ENCODE data around the gene PAN3.
"Not testable (repeated sequence)": the region's sequence is repeated elsewhere in the genome, so short reads cannot be mapped to it uniquely, and the experiment has no call there.

Gene PAN3

DNA sequence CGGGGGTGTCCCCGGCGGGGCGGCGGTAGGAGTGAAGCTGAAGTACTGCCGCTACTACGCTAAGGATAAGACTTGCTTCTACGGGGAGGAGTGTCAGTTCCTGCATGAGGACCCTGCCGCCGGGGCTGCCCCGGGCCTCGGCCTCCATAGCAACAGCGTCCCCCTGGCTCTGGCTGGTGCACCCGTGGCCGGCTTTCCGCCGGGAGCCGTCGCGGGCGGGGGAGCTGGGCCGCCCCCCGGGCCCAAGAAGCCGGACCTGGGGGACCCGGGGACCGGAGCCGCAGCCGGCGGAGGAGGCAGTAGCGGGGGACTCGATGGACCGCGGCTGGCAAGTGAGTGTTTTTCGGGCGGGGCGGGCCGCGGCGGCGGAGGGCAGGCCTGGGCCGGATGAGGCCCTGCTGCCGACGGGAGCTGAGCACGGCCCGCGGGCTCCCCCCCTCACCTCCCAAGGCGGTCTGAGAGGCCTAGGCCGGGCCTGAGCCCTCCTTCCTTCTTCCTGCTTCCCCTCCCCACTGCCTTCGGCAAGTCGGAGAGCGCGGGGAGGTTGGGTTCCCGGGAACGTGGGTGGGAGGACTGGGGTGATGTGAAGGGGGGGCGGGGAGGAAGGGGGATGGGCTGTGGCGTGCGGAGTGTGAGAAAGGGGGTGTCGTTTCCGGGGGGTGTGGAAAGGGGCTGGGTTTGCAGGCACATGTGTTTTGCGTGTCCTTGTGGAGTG lies 568 bp downstream of the PAN3 start:
- no peak for DNase-seq

DNA sequence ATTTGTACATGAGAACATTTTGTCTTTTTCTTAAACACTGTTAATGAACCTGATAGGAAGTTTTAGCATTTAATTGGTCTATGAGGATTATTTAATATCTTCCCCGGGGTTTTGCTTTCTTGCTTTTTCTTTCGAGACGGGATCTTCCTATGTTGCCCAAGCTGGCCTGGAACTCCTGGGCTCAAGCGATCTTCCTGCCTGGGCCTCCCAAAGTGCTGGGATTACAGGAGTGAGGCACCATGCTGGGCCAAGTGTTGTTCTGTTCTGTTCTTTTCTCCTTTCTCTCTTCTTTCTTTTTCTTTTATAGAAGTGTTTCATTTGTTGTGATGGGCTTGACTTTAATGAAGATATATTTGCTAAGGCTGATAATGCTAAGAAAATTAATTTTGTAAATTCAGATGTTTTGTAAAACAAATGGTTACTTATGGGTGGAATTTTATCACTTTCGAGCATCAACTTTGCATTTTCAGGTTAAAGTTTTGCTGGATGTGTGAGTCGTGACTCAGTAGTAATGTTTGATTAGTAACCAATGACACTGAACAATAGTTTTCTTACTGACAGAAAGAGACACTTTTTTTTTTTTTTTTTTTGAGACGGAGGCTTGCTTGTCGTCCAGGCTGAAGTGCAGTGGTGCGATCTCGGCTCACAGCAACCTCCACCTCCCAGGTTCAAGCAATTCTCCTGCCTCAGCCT lies 2.2 kb downstream of the PAN3 start:
- no peak for DNase-seq

DNA sequence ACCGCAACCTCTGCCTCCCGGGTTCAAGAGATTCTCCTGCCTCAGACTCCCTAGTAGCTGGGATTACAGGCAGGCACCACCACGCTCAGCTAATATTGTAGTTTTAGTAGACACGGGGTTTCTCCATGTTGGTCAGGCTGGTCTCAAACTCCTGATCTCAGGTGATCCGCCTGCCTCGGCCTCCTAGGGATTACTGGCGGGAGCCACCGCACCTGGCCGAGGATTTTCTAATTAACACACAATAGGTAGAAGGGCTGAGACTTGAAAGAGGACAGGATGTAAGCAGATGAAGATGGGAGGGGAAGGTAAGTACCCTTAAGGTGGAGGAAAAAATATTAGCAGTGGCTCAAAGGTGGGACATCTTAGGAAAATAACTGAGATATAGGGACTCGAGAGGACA lies 3.2 kb downstream of the PAN3 start:
- not testable (repeated sequence) for DNase-seq

DNA sequence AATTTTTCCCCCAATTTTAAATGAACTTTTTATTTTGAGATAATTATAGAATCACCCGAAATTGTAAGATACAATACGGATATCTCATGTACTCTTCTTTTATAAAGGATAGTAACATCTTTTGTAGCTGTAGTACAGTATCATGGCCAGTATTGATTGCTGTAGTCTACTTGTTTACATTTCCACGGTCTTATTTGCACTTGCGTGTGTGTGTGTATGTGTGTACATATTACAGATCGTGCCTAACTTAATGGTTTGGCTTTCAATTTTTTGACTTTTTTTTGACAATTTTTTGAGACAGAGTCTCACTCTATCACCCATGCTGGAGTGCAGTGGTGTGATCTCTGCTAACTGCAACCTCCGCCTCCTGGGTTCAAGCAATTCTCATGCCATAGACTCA lies 6.7 kb downstream of the PAN3 start:
- DNase-seq, result no peak

DNA sequence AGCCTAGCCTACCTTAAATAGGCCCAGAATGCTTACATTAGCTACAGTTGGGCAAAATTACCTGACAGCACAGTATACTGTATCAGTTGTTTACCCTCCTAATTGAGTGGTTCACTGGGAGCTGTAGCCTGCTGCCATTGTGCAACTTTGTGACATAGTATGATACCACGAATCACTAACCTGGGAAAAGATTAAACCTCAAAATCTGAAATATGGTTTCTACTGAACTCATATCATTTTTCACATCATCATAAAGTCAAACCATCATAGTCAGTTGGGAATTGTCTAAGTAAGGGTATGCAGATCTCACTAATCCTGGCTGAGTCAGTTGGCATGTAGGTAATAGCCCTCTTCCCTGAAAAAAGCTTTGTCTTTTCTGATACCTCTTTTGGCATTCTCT lies 9.2 kb downstream of the PAN3 start:
- DNase-seq, result no peak

DNA sequence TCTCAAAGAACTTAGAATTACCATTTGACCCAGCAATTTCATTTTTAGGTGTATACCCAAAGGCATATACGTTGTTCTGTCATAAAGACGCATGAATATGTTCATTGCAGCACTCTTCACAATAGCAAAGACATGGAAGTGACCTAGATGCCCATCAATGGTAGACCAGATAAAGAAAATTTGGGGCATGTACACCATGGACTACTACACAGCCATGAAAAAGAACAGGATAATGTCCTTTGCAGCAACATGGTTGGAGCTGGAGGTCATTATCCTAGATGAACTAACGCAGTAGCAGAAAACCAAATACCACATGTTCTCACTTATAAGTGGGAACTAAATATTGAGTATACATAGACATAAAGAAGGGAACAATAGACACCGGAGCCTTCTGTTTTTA lies 20.7 kb downstream of the PAN3 start:
- no peak for DNase-seq

DNA sequence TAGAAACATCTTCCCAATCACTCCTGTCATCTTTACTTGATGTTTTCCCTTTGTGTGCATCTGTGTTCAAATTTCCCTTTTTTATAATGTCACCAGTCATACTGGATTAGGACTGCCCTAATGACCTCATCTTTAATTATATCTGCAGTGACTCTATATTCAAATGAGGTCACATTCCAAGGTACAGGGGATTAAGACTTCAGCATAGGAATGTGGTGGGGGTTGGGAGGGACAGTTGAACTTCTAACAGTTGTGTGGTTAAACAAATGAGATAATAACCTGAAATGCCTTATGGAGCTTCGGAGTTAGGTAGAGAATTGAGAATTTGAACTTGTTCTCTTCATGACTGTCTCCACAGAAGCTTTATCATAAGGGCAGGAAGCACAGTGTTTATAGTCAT lies 23.0 kb downstream of the PAN3 start:
- DNase-seq, result no peak

DNA sequence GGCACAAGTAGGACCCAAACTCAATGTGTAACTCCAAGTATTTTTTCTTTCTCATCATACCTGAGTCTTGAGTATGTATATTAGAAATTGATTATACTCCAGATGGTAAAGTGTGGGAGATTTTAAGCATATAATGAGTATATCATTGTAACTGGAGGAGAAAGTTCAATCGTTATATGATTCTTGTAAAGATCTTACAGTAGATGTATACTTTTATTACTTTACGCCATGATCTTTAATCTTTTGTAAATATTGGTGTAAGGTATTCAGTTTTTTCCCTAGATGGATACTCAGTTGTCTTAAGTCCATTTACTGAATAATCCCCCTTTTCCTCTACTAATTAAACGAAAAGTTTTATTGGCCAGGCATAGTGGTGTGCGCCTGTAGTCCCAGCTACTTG lies 25.2 kb downstream of the PAN3 start:
- DNase-seq, result no peak

DNA sequence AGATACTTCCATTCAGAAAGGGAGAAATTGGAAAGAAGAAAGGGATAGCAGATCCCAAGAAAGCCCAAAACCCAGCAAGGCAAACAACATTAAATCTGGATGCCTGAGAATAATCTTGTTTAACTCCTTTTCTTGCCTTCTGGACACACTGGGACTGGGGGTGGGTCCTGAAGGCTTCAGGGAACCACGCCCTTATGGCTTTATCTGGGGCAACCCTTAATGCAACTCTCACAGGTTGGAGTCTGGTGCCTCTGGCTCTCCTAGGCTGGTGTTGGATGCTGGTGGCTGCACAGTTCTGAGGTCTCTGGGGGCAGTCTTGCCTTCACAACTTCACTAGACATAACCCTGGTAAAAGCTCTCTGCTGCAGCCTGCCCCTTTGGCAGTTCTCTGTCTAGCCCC lies 27.9 kb downstream of the PAN3 start:
- no peak for DNase-seq

DNA sequence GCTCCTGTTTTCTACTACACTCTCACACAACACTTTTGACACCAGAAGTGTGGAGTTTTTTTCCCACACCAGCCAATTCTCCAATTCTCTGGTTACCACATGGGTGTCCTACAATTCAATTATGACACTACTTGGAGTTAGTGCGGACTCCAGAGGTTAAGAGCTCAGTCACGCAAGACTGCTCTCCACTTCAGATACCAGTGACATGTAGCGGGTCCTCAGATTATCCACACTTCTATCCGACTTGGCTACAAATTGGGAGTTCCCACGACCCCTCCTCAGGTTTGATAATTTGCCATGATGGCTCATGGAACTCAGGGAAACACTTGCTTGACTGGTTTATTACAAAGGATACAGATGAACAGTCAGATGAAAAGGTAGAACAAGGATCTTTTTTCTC lies 32.9 kb downstream of the PAN3 start:
- no peak for DNase-seq

DNA sequence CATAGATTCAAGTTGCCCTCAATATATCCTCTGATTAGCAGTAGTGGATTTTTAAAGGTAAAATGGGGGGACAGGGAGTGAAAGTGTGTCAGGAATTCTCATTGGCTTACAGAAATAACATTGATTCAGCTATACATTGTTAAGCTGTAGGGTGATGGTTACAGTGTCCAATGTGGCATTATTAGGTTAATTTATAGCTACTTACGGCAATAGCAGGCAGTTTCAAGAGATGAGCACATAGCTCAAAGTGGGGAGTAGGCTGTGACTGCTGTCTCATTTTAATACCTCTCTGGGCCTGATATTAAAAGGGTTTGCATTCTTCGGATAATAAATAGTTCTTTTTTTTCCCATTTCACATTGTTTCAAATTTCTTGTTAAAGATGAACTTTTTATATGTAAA lies 34.6 kb downstream of the PAN3 start:
- DNase-seq, result no peak

DNA sequence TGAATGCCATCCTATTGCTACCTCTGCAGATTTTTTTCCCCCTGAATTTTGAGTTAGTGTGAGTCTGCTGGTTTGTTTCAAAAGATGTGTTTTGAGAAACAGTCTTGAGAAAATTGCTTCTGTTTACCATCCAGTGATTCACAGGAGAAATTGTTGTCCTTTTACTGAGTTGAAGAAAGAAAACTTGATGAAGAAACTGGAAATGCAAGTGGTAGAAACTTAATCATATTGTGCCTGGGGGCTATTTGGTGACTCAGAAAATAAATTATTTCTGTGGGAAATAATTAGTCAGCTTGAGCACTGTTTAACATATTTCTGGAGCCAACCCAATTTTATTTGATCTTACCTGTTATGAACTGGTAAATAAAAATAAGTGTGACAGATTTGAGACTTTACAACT lies 35.4 kb downstream of the PAN3 start:
- DNase-seq, result no peak

DNA sequence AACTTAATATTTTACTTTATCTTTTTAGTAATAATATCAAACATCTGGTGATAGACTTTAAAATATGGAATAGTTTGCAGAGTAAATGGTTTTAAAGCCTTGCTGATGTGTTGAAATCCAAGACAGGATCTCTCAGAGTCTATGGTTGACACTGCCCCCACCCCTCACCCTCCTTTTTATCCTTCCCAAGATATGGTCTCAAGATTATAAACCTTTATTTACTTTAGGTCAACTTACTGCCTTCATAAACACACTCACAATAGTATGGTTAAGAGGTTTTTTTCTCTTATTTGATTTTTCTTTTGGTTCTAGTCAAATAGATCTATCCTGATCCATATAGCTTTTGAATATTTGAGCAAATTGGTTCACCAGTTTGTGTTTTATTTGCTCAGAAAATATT lies 39.0 kb downstream of the PAN3 start:
- DNase-seq, result no peak

DNA sequence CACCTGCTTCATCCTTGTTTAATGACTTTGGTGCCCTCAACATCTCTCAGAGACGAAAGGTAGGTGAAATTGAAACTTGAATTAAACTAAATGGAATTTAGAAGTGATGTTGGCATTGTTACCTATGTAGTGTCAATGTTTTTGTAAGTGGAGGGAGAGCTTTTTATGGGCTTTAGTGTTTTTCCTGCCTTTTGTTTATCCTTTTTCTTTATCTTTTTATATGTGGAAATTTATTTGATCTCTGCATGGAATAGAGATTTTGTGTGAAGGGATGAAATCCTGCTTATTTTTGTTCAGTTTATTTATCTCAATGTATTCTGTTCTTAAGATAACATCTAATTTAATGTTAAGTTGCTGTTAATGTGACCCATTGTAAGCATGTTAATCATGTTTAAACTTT lies 39.5 kb downstream of the PAN3 start:
- DNase-seq, result no peak

DNA sequence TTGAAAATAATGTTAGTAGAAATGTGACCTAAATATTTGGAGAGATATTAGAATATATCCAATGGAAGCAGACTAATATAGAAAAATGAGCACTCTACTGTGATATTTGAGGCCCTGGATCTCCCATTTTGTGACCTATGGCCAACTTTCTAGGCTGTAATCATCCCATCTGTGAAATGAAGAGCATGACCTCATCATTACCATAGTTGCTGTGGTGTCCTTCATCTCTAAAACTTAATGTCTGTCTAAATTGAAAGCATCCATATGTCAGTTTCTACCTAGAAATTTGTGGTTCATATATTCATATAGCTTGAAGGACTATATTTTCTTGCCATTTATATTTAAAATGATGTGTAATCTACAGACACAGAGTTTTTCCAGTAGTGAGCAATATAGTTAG lies 41.6 kb downstream of the PAN3 start:
- no peak for DNase-seq

DNA sequence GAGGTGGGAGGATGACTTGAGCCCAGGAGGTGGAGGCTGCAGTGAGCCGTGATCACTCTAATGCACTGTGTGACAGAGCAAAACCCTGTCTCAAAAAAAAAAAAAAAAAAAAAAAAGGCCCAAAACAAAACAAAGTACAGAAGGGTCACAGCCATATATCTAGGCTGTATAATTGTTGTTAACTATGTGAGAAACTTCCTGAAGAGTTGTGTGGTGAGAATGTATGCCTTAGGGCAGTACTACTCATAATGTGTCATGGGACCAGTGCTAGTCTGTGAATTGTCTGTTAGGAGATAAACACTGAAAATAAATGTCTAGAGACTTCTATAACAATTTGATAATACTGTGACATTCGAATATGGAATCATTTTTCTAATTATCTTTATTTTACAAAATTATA lies 43.1 kb downstream of the PAN3 start:
- DNase-seq, result no peak

DNA sequence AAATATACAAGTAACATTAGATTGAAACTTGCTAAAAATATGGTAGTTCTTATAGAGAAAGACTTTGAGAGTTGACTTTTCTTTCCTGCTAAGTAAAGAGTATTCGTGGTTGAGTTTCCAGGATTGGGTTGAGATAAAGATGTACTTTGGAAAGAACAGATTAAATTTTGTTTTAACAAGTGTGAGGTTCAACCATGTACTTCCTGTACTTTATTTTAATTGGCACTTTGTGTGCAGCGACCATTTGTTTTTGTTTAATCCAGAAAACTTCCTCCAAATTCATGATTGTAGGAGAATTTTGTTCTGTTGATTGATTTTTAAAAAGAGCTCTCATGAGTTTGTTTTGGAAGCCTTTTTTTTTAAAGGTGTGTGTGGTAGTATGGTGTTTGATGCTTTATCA lies 46.9 kb downstream of the PAN3 start:
- DNase-seq, result no peak

DNA sequence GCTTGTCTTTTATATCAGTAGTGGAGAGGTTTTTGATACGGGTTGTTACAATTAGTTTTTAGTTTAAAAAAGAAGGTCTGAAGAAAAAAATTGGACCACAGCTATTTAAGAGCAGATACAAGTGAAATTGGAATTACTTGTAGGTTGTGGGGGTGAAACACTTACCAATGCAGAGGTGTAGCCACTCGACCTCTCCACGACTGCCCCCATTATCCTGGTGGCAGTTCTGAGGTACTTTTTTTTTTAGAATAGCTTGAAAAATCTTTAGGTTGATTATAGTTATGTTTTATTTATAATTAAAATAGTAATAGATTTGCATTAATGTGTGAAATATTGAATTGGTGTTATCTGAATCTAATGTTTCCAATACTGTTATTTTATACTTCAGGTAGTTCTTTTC lies 60.7 kb downstream of the PAN3 start:
- no peak for DNase-seq

DNA sequence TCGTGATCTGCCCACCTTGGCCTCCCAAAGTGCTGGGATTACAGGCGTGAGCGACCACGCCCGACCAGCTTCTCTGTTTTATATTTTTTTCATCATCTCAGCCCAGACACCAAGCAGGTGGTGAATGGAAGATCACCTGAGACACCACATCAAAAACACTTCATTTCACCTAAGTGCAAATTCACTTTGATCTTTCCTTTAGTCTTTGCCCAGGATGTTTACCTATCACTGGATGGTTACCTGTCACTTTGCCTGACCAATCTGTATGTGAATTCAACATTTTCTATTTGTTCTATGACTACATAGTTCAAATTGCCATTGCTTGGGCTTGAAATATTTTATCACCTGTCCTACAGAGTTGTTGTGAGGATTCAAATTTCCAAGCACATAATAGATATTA lies 65.7 kb downstream of the PAN3 start:
- DNase-seq, result no peak

DNA sequence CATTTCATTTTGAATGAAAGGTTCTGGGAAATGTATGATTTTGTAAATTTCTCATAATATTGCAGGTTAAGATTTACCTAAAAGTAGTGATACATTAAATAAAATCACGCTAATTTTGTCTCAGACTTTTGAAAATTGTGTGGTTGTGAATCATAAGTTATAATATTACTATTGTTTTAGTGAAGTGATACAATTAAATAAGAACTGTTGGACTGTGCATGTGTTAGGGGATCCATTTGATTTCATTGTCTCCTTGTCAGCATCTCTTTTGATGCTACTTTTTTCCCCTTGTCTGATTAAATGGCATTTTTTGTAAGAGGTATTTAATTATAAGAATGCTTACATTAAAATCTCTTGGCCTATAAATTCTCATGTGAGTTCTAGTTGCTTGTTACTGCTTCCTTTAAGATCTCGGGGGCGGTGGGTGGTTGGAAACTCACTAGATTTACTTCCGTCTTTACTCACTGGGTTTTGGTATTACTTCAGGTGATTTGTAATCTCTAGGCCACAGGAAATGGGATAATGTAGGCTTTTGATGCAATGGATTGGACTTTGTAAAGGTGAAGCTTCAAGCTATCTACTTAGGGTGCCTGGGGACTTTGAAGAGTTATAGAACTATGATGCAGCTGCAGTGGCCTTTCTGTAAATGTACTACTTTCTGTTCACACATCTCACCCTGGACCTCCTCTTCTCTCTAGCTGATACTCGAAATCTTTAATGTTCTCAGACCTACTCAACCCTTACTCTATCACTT lies 66.5 kb downstream of the PAN3 start:
- no peak for DNase-seq

DNA sequence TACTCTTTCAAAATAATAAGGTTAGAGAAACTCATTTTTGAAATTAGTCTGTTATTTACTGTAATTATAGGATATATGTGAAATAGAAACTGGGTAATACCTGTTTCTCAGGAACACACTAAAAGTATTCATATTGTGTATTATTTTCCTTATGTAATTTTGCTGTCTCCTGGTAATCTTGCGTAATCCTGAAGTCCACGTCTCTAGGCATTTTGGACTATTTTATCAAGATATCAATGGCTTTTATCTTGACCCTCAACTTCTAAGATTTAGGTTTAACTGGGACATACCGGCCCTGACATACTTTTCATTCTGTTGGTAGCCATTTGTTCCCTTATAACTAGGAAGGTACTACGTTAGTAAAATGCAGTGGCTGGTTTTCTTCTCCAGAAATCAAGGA lies 80.3 kb downstream of the PAN3 start:
- no peak for DNase-seq

DNA sequence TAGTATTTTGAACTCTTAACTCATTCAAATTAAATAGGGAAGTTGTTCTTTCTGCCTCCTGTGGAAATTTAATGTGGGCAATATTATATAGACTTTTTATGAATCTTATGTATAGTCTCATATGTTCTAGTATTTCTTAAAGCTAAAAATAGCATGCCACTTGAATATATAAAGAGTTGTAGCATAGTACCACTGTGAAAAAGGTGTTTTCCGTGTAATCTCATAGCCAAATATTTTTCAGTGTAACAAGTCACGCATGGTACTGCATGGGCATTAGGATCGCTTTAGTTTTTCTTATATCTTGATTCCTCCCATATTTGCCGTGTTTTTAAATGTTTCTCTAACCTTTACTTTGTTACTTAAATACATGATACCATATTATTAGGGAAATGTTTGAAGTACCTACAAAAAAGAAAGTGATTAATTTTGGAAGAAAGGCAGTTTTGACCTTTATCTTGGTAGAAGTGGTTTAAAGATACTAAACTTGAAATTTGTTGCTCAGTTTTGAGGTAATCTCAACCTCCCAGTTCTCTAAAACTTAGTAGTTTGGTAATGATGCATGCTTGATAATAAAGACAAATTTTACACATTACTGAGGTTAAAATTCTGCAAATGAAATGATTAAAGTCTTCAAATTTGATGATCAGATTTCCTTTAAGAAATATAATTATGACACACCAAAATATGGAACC lies 81.2 kb downstream of the PAN3 start:
- no peak for DNase-seq

DNA sequence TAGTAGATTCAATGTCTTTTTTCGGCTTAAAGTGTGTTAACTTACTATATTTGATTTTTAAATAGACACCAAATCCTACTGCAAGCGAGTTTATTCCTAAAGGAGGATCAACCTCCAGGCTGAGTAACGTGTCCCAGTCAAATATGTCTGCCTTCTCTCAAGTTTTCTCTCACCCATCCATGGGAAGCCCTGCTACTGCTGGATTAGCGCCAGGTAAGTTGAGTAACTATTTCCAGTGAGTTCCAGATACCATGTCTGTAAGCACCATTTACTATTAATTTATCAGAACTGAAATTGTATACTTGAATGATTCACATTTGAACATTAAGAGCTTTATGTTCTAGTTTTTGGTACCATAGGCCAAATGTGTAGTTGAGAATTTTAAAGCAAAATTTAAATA lies 81.8 kb downstream of the PAN3 start:
- no peak for DNase-seq

Data from NCI-H1694 treated with DMSO at 0.1 percent for 48 hours (cell line).